Peyer's patch (tissue), 4 donors: ENCODE measurements around the gene PPP2R2C.

Experiments used
- POLR2A ChIP-seq, 2 donors: fragments of 450-650 bp; IDR thresholded peaks; one replicate each; pipeline ENCODE4 v1.5.1; 2017; ENCODE audit warnings: antibody characterized with exemption in 2 of 2, mild to moderate bottlenecking in 2 of 2, moderate library complexity in 2 of 2
- TF ChIP-seq, protein P1 (sequence below), 6 experiments: fragments of 450-650 bp in 4 of 6; fragments of 200-600 bp in 2 of 6; sonication (generic) in 1 of 6; IDR thresholded peaks; one replicate each; pipeline ENCODE4 v1.5.1; 2017 to 2019; ENCODE audit warnings: antibody characterized with exemption in 6 of 6, mild to moderate bottlenecking in 3 of 6, moderate library complexity in 1 of 6

DNA sequence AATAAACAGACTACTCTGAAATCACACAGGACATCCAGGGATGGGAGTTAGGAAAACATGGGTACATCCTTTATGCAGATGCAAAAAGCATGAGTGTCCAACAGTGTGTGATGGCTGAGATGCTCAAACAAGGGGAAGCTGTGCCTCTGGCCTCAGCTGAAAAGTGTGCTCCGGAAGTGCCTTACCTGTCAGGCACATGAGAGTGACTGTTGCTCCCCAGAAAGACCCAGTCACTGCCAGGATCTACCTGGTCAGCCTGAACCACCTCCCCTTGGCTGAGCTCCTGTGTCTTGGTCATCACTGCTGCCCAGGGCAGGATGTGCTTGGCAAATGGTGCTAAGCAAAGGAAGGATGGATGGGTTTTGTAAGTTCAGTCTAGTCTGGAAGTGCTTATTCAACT is 4.0 kb downstream of the PPP2R2C start:
- TF ChIP-seq, protein P1, sequence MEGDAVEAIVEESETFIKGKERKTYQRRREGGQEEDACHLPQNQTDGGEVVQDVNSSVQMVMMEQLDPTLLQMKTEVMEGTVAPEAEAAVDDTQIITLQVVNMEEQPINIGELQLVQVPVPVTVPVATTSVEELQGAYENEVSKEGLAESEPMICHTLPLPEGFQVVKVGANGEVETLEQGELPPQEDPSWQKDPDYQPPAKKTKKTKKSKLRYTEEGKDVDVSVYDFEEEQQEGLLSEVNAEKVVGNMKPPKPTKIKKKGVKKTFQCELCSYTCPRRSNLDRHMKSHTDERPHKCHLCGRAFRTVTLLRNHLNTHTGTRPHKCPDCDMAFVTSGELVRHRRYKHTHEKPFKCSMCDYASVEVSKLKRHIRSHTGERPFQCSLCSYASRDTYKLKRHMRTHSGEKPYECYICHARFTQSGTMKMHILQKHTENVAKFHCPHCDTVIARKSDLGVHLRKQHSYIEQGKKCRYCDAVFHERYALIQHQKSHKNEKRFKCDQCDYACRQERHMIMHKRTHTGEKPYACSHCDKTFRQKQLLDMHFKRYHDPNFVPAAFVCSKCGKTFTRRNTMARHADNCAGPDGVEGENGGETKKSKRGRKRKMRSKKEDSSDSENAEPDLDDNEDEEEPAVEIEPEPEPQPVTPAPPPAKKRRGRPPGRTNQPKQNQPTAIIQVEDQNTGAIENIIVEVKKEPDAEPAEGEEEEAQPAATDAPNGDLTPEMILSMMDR (IDR thresholded peaks at IDR 0.05) = no peak
- TF ChIP-seq POLR2A (IDR thresholded peaks at IDR 0.05) = no peak
